WTC11 (cell line): ENCODE measurements around the gene PHF12. TPM values are rescaled to one million over a fixed set of nuclear protein-coding genes. Genes with fewer than 3 reads are reported as not detected.

ENCODE experiments used
- ATAC-seq: fragments of 200-7000 bp; cut with Tn5 transposase; 2 replicates; pipeline ENCODE4 v1.10.0; 2021; ENCODE audit warnings: mild to moderate bottlenecking, moderate library complexity
- CTCF ChIA-PET: fragments of 300-600 bp; sonication (Branson Sonifier 250); formaldehyde crosslinking; loops from one replicate; lab custom pipeline; 2021; ENCODE audit warnings: antibody characterized with exemption; lab: Charles Lee
- POLR2A ChIA-PET: fragments of 350-600 bp; sonication (Branson Sonifier 250); formaldehyde crosslinking; loops from one replicate; lab custom pipeline; 2021; ENCODE audit warnings: antibody characterized with exemption; lab: Charles Lee
- DNase-seq: peaks from one replicate; pipeline ENCODE4 v3.0.0; 2021; ENCODE audit warnings: low spot score
- H3K27ac Mint-ChIP-seq: 2 replicates; pipeline ENCODE4 v1.8.0; 2021; ENCODE audit warnings: mixed read lengths
- H3K27me3 Mint-ChIP-seq: 2 replicates; pipeline ENCODE4 v1.8.0; 2021; ENCODE audit warnings: low read depth, mild to moderate bottlenecking, moderate library complexity, mixed read lengths
- H3K36me3 Mint-ChIP-seq: 2 replicates; pipeline ENCODE4 v1.8.0; 2021; ENCODE audit warnings: mixed read lengths
- H3K4me1 Mint-ChIP-seq: 2 replicates; pipeline ENCODE4 v1.8.0; 2022; ENCODE audit warnings: mixed read lengths
- H3K4me3 Mint-ChIP-seq: 2 replicates; pipeline ENCODE4 v1.8.0; 2021; ENCODE audit warnings: mild to moderate bottlenecking, moderate library complexity, mixed read lengths
- H3K9me3 Mint-ChIP-seq: 2 replicates; pipeline ENCODE4 v1.8.0; 2021; ENCODE audit warnings: mixed read lengths
- ATF2 ChIP-seq: sonication (generic); formaldehyde crosslinking; IDR thresholded peaks from 2 replicates; pipeline ENCODE4 v1.8.1; 2022; ENCODE audit warnings: low read depth, missing genetic modification reagents, borderline replicate concordance
- CREB1 ChIP-seq: sonication (generic); formaldehyde crosslinking; IDR thresholded peaks from 2 replicates; pipeline ENCODE4 v1.8.0; 2023; ENCODE audit warnings: mild to moderate bottlenecking, missing genetic modification reagents
- EMX1 ChIP-seq: fragments of 250-450 bp; sonication (Bioruptor Pico); IDR thresholded peaks from 2 replicates; pipeline ENCODE4 v1.8.0; 2021; ENCODE audit warnings: mild to moderate bottlenecking
- FOXP1 ChIP-seq: sonication (generic); formaldehyde crosslinking; IDR thresholded peaks from 2 replicates; pipeline ENCODE4 v1.8.0; 2022; ENCODE audit warnings: missing genetic modification reagents, mild to moderate bottlenecking, moderate library complexity, borderline replicate concordance
- GTF2I ChIP-seq: fragments of 250-450 bp; sonication (Bioruptor Pico); conservative IDR thresholded peaks from 2 replicates; pipeline ENCODE4 v1.4.0; 2021; ENCODE audit warnings: mild to moderate bottlenecking
- JUN ChIP-seq: sonication (generic); formaldehyde crosslinking; IDR thresholded peaks from 2 replicates; pipeline ENCODE4 v1.8.0; 2023; ENCODE audit warnings: mild to moderate bottlenecking, missing genetic modification reagents
- NFYB ChIP-seq: sonication (generic); formaldehyde crosslinking; conservative IDR thresholded peaks from 2 replicates; pipeline ENCODE4 v1.8.0; 2022; ENCODE audit warnings: low read depth, missing genetic modification reagents
- NR3C1 ChIP-seq: sonication (generic); formaldehyde crosslinking; conservative IDR thresholded peaks from 2 replicates; pipeline ENCODE4 v1.8.1; 2023; ENCODE audit warnings: low read depth, mild to moderate bottlenecking, missing genetic modification reagents
- RELA ChIP-seq: sonication (generic); formaldehyde crosslinking; IDR thresholded peaks from 2 replicates; pipeline ENCODE4 v1.8.1; 2022; ENCODE audit warnings: missing genetic modification reagents, mild to moderate bottlenecking, borderline replicate concordance
- SMAD3 ChIP-seq: sonication (generic); formaldehyde crosslinking; IDR thresholded peaks from 2 replicates; pipeline ENCODE4 v1.8.0; 2022; ENCODE audit warnings: missing genetic modification reagents, mild to moderate bottlenecking, borderline replicate concordance
- SMAD4 ChIP-seq: sonication (generic); formaldehyde crosslinking; IDR thresholded peaks from 2 replicates; pipeline ENCODE4 v1.8.0; 2022; ENCODE audit warnings: mild to moderate bottlenecking, missing genetic modification reagents
- SP1 ChIP-seq: sonication (generic); formaldehyde crosslinking; conservative IDR thresholded peaks from 2 replicates; pipeline ENCODE4 v1.8.1; 2022; ENCODE audit warnings: missing genetic modification reagents
- USF1 ChIP-seq: sonication (generic); formaldehyde crosslinking; IDR thresholded peaks from 2 replicates; pipeline ENCODE4 v1.8.0; 2022; ENCODE audit warnings: mild to moderate bottlenecking, missing genetic modification reagents
- ZNF138 ChIP-seq: sonication (generic); formaldehyde crosslinking; conservative IDR thresholded peaks from 2 replicates; pipeline ENCODE4 v1.8.1; 2022; ENCODE audit warnings: mild to moderate bottlenecking, moderate library complexity, missing genetic modification reagents
- ZNF219 ChIP-seq: sonication (generic); formaldehyde crosslinking; IDR thresholded peaks from 2 replicates; pipeline ENCODE4 v1.8.0; 2023; ENCODE audit warnings: missing genetic modification reagents, mild to moderate bottlenecking, borderline replicate concordance
- ZNF281 ChIP-seq: sonication (generic); formaldehyde crosslinking; IDR thresholded peaks from 2 replicates; pipeline ENCODE4 v1.8.0; 2023; ENCODE audit warnings: mild to moderate bottlenecking, missing genetic modification reagents
- ZNF396 ChIP-seq: fragments of 250-450 bp; sonication (Bioruptor Pico); IDR thresholded peaks from 2 replicates; pipeline ENCODE4 v1.8.0; 2021; ENCODE audit warnings: mild to moderate bottlenecking, moderate library complexity, borderline replicate concordance
- ZNF416 ChIP-seq: fragments of 250-450 bp; sonication (Bioruptor Pico); IDR thresholded peaks from 2 replicates; pipeline ENCODE4 v1.9.0; 2021; ENCODE audit warnings: mild to moderate bottlenecking, inconsistent platforms
- microRNA-seq: library from miRNA; unstranded; fragments of <30 nt; microRNA quantifications from one replicate; pipeline ENCODE4 v1.2.0, GENCODE V29; 2022; ENCODE audit warnings: borderline number of aligned reads
- total RNA-seq: library from RNA; stranded (reverse); gene quantifications from 3 replicates; pipeline ENCODE4 v1.2.3, GENCODE V29; 2021
- TF ChIP-seq, protein P1 (sequence below): sonication (generic); formaldehyde crosslinking; conservative IDR thresholded peaks from 2 replicates; pipeline ENCODE4 v1.8.1; 2022; ENCODE audit warnings: mild to moderate bottlenecking, missing genetic modification reagents

The PHF12 gene
- total RNA-seq, 1 experiment from 2014 or later, result 69.8 TPM

DNA sequence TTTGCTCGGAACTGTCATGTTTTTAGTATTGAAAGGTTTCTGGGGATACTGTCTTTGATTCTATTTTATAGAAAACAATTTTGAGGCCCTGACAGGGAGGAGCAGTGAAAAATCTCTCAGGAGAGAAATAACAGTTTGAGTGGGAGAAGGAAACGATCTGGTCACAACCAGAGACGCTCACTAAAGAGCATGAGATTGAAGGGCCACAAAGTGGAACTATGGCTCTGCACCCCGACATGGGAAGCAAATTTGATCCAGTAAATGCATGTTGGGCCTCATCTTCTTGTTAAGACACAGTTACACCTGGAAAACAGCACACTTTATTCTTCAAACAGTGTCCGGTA, 96.0 kb downstream of the PHF12 start:
- ATAC-seq (no peak), DNase-seq (no peak)
- Mint-ChIP-seq H3K4me3 (peak overlapping the region; percentile 97), H3K27ac (peak overlapping the region; percentile 38), H3K4me1 (peaks cover 7% of the 10 kb centered on the region), H3K9me3 (no peaks in the 10 kb centered on the region), H3K27me3 (no peaks in the 10 kb centered on the region), H3K36me3 (peaks cover 31% of the 10 kb centered on the region)
- ChIA-PET POLR2A (interaction anchor here (0.6 to 0.9 kb wide), 2 partner anchors 110 to 136 kb away, joined by 3 to 5 read pairs; partner anchors contain the start of gene RPL23A), CTCF (interaction anchor here (1.5 to 2.3 kb wide), 2 partner anchors 92 to 128 kb away, joined by 5 to 10 read pairs; partner anchors contain the start of gene TLCD1)
- TF ChIP-seq ZNF219 (CRISPR knock-in tag) (no peak), ZNF396 (no peak), NFYB (CRISPR knock-in tag) (no peak), EMX1 (CRISPR knock-in tag) (no peak), GTF2I (CRISPR knock-in tag) (no peak), ATF2 (CRISPR knock-in tag) (no peak), CREB1 (CRISPR knock-in tag) (no peak), ZNF416 (no peak), ZNF281 (CRISPR knock-in tag) (no peak), USF1 (CRISPR knock-in tag) (no peak), RELA (CRISPR knock-in tag) (no peak), SMAD3 (CRISPR knock-in tag) (no peak), SP1 (CRISPR knock-in tag) (no peak), NR3C1 (CRISPR knock-in tag) (no peak), ZNF138 (CRISPR knock-in tag) (no peak), FOXP1 (CRISPR knock-in tag) (no peak), SMAD4 (no peak), JUN (CRISPR knock-in tag) (no peak)
- TF ChIP-seq, protein P1, sequence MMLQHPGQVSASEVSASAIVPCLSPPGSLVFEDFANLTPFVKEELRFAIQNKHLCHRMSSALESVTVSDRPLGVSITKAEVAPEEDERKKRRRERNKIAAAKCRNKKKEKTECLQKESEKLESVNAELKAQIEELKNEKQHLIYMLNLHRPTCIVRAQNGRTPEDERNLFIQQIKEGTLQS (CRISPR knock-in tag), result no peak

Small RNA genes lying within 50 kb of the gene (microRNA-seq; reads per million reads assigned to microRNA genes)
- not detected for gene MIR451B

Other genes starting within 250 kb of the PHF12 start
- 28.4 to 33.9 TPM (median 31.7 TPM) in 3 replicates for gene PROCA1, start 239.6 kb downstream of the PHF12 start, total RNA-seq
- 153 to 181 TPM (median 162 TPM) in 3 replicates for gene RAB34, start 233.7 kb downstream of the PHF12 start, total RNA-seq
- 1,832 to 2,055 TPM (median 2,048 TPM) in 3 replicates for gene RPL23A, start 231.5 kb downstream of the PHF12 start, total RNA-seq
- gene TLCD1, start 225.3 kb downstream of the PHF12 start, total RNA-seq, result 36.0 to 41.2 TPM (median 36.5 TPM) in 3 replicates
- gene NEK8, start 222.7 kb downstream of the PHF12 start, total RNA-seq, result 17.9 to 25.0 TPM (median 18.6 TPM) in 3 replicates
- 192 to 268 TPM (median 192 TPM) in 3 replicates for gene TRAF4, start 207.5 kb downstream of the PHF12 start, total RNA-seq
- 86.6 to 94.6 TPM (median 91.5 TPM) in 3 replicates for gene FAM222B, start 108.7 kb downstream of the PHF12 start, total RNA-seq
- 70.1 to 77.0 TPM (median 72.0 TPM) in 3 replicates for gene ERAL1, start 96.5 kb downstream of the PHF12 start, total RNA-seq
- 139 to 153 TPM (median 144 TPM) in 3 replicates for gene FLOT2, start 53.8 kb downstream of the PHF12 start, total RNA-seq
- gene DHRS13, start 48.4 kb downstream of the PHF12 start, total RNA-seq, result 26.5 to 29.5 TPM (median 28.5 TPM) in 3 replicates
- 1.4 to 3.0 TPM (median 1.6 TPM) in 3 replicates for gene SEZ6, start 54.5 kb upstream of the PHF12 start, total RNA-seq
- 32.4 to 34.2 TPM (median 34.1 TPM) in 3 replicates for gene PIPOX, start 91.6 kb upstream of the PHF12 start, total RNA-seq
- 38.5 to 54.9 TPM (median 42.5 TPM) in 3 replicates for gene MYO18A, start 228.9 kb upstream of the PHF12 start, total RNA-seq